ENCODE results near the gene ATP10A. TPM values are rescaled to one million over a fixed set of nuclear protein-coding genes. Genes with fewer than 3 reads are reported as not detected.

ATP10A gene
- total and polyA plus RNA-seq, 9 of the 15 experiments (the other 6 are each of a cell fraction or from before 2014, with no cell fraction given): 0.09 TPM; not detected in 8

DNA sequence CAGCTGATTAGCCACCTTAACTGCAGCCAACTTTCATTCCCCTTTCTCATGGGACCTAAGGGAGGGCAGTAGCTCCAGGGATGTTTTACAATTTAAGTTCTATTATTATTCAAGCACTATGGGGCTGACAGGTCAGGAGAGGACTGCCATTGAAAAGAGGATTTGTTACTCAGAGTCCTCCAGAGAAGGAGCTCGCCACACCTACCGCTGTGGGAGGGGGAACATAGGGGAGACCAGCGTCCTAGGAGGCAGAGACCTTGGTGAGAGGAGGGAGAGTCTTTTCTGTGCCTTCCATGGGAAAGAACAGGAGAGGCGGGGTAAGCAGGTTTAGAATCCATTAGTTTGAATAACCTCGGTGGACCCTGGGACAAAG is 14.4 kb downstream of the ATP10A start:
- Histone ChIP-seq H3K27ac (ENCODE audit: extremely low read depth, low read depth, low read length) (no peak overlapping the region), H4K20me1 (replicated peaks; ENCODE audit: control insufficient read depth, insufficient read depth, low read length) (no peaks in the 10 kb centered on the region), H3K9me3 (replicated peaks; ENCODE audit: control insufficient read depth, insufficient read depth, low read depth, low read length) (no peaks in the 10 kb centered on the region), H3K36me3 (ENCODE audit: control insufficient read depth, insufficient read depth, low read length) (no peaks in the 10 kb centered on the region), H2AFZ (ENCODE audit: low read depth, low read length) (no peak overlapping the region), H3K4me3 (no peak overlapping the region), H3K9ac (ENCODE audit: insufficient read depth in 1 of 2, low read depth in 2 of 2, low read length in 2 of 2) (no peak overlapping the region), H3K4me2 (ENCODE audit: insufficient read depth, low read length) (no peak overlapping the region), H3K9me1 (ENCODE audit: control insufficient read depth, insufficient read depth, low read length) (no peaks in the 10 kb centered on the region), H3K79me2 (ENCODE audit: control insufficient read depth, insufficient read depth, low read length) (no peaks in the 10 kb centered on the region), H3K27me3 (ENCODE audit: control insufficient read depth in 2 of 2, insufficient read depth in 2 of 2, low read length in 2 of 2) (peaks cover 0 to 19% of the 10 kb centered on the region in 2 experiments; a peak in 1 of 5 replicates), H3K4me1 (replicated peaks in 1 of 2; ENCODE audit: control insufficient read depth in 2 of 2, insufficient read depth in 2 of 2, low read length in 2 of 2) (peaks cover 4% of the 10 kb centered on the region in 2 experiments; a peak in 2 of 5 replicates)
- FAIRE-seq: no peak
- ChIA-PET CTCF (ENCODE audit: low intra/inter-chr PET ratio) (no interaction called here), POLR2A (interaction anchor here (0.6 kb wide), 1 partner anchor 83 kb away, joined by 3 read pairs; no protein-coding TSS in a partner anchor)
- in situ Hi-C loops (cut with MboI) (no loop called here), intact Hi-C loops (cut with micrococcal nuclease) (no loop called here)
- no TSS peak for BruUV-seq (replicated peaks)
- no peak for ATAC-seq
- no peak for DNase-seq (ENCODE audit: extremely low read depth in 1 of 4, low spot score in 3 of 4)
- 2% methylated on average over 5 of the region's 5 CpGs for WGBS (ENCODE audit: insufficient coverage, low coverage, missing lambda C conversion rate)
- TF ChIP-seq ZFPM2 (CRISPR knock-in tag; IDR thresholded peaks at IDR 0.05) (no peak), ZNF644 (tag; IDR thresholded peaks at IDR 0.05; ENCODE audit: low read depth) (no peak), ZNF212 (CRISPR knock-in tag; IDR thresholded peaks at IDR 0.05) (no peak), ARHGAP35 (IDR thresholded peaks at IDR 0.05; ENCODE audit: partially characterized antibody) (no peak)

GRCh38 chr15:25848325-25848724 is 14.8 kb downstream of the ATP10A start:
- H3K9me1 ChIP-seq (ENCODE audit: control insufficient read depth, insufficient read depth, low read length): no peaks in the 10 kb centered on the region
- no peak for ATAC-seq
- POLR2A ChIA-PET: interaction anchor here (0.6 to 1.4 kb wide), 2 partner anchors 11 to 83 kb away, joined by 3 to 4 read pairs; no protein-coding TSS in a partner anchor
- CTCF ChIA-PET (ENCODE audit: low intra/inter-chr PET ratio): no interaction called here
- no peak for DNase-seq (ENCODE audit: extremely low read depth in 1 of 4, low spot score in 3 of 4)
- no peak overlapping the region for H3K9ac ChIP-seq (ENCODE audit: insufficient read depth in 1 of 2, low read depth in 2 of 2, low read length in 2 of 2)
- intact Hi-C loops (cut with micrococcal nuclease) (no loop called here), in situ Hi-C loops (cut with MboI) (no loop called here)
- H4K20me1 ChIP-seq (replicated peaks; ENCODE audit: control insufficient read depth, insufficient read depth, low read length): no peaks in the 10 kb centered on the region
- no peak for FAIRE-seq
- H3K9me3 ChIP-seq (replicated peaks; ENCODE audit: control insufficient read depth, insufficient read depth, low read depth, low read length): no peaks in the 10 kb centered on the region
- peaks cover 4% of the 10 kb centered on the region in 2 experiments; a peak in 2 of 5 replicates for H3K4me1 ChIP-seq (replicated peaks in 1 of 2; ENCODE audit: control insufficient read depth in 2 of 2, insufficient read depth in 2 of 2, low read length in 2 of 2)
- WGBS (ENCODE audit: insufficient coverage, low coverage, missing lambda C conversion rate): 0% methylated on average over 8 of the region's 8 CpGs
- no peak overlapping the region for H3K27ac ChIP-seq (ENCODE audit: extremely low read depth, low read depth, low read length)
- no peaks in the 10 kb centered on the region for H3K79me2 ChIP-seq (ENCODE audit: control insufficient read depth, insufficient read depth, low read length)
- H3K36me3 ChIP-seq (ENCODE audit: control insufficient read depth, insufficient read depth, low read length): no peaks in the 10 kb centered on the region
- H3K4me2 ChIP-seq (ENCODE audit: insufficient read depth, low read length): no peak overlapping the region
- H3K4me3 ChIP-seq: no peak overlapping the region
- peaks cover 0 to 19% of the 10 kb centered on the region in 2 experiments; a peak in 1 of 5 replicates for H3K27me3 ChIP-seq (ENCODE audit: control insufficient read depth in 2 of 2, insufficient read depth in 2 of 2, low read length in 2 of 2)
- H2AFZ ChIP-seq (ENCODE audit: low read depth, low read length): no peak overlapping the region
- BruUV-seq (replicated peaks): no TSS peak
- no peak for TF ChIP-seq SRSF9 (IDR thresholded peaks at IDR 0.05; ENCODE audit: borderline replicate concordance, low read depth, low read length)
- no peak for TF ChIP-seq ESRRB (CRISPR knock-in tag; IDR thresholded peaks at IDR 0.05; ENCODE audit: borderline replicate concordance)
- TF ChIP-seq ZNF511 (CRISPR knock-in tag; IDR thresholded peaks at IDR 0.05): no peak
- TF ChIP-seq, protein P1, sequence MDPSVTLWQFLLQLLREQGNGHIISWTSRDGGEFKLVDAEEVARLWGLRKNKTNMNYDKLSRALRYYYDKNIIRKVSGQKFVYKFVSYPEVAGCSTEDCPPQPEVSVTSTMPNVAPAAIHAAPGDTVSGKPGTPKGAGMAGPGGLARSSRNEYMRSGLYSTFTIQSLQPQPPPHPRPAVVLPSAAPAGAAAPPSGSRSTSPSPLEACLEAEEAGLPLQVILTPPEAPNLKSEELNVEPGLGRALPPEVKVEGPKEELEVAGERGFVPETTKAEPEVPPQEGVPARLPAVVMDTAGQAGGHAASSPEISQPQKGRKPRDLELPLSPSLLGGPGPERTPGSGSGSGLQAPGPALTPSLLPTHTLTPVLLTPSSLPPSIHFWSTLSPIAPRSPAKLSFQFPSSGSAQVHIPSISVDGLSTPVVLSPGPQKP (CRISPR knock-in tag; IDR thresholded peaks at IDR 0.05): no peak
- TF ChIP-seq, protein P2, sequence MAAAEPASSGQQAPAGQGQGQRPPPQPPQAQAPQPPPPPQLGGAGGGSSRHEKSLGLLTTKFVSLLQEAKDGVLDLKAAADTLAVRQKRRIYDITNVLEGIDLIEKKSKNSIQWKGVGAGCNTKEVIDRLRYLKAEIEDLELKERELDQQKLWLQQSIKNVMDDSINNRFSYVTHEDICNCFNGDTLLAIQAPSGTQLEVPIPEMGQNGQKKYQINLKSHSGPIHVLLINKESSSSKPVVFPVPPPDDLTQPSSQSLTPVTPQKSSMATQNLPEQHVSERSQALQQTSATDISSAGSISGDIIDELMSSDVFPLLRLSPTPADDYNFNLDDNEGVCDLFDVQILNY (CRISPR knock-in tag; IDR thresholded peaks at IDR 0.05): no peak
- TF ChIP-seq, protein P3, sequence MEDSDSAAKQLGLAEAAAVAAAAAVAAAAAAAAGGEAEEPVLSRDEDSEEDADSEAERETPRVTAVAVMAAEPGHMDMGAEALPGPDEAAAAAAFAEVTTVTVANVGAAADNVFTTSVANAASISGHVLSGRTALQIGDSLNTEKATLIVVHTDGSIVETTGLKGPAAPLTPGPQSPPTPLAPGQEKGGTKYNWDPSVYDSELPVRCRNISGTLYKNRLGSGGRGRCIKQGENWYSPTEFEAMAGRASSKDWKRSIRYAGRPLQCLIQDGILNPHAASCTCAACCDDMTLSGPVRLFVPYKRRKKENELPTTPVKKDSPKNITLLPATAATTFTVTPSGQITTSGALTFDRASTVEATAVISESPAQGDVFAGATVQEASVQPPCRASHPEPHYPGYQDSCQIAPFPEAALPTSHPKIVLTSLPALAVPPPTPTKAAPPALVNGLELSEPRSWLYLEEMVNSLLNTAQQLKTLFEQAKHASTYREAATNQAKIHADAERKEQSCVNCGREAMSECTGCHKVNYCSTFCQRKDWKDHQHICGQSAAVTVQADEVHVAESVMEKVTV (CRISPR knock-in tag; IDR thresholded peaks at IDR 0.05): no peak
- no peak for TF ChIP-seq RNF2 (IDR thresholded peaks at IDR 0.05)
- TF ChIP-seq FOXJ2 (tag; IDR thresholded peaks at IDR 0.05): no peak
- no peak for TF ChIP-seq ETV5 (CRISPR knock-in tag; IDR thresholded peaks at IDR 0.05; ENCODE audit: low read depth)
